SK-N-SH treated with all-trans-retinoic acid at 6 μM for 48 hours (cell line): ENCODE results near the gene COX4I1.

ENCODE experiments used
- ARNTL ChIP-seq: fragments of 450-650 bp; formaldehyde crosslinking; IDR thresholded peaks from 2 replicates; pipeline ENCODE4 v1.5.0; 2020; ENCODE audit warnings: low read depth, mild to moderate bottlenecking, moderate library complexity, borderline replicate concordance
- CSDC2 ChIP-seq: fragments of 250-450 bp; sonication (Bioruptor Pico); IDR thresholded peaks from 2 replicates; pipeline ENCODE4 v1.5.0; 2020; ENCODE audit warnings: mild to moderate bottlenecking, moderate library complexity
- PPARA ChIP-seq: fragments of 250-450 bp; sonication (Bioruptor Pico); IDR thresholded peaks from 2 replicates; pipeline ENCODE4 v1.5.0; 2020; ENCODE audit warnings: mild to moderate bottlenecking, borderline replicate concordance
- RARB ChIP-seq: fragments of 250-450 bp; sonication (Bioruptor Pico); IDR thresholded peaks from 2 replicates; pipeline ENCODE4 v1.8.0; 2021; ENCODE audit warnings: mild to moderate bottlenecking, moderate library complexity
- TCF4 ChIP-seq: fragments of 250-450 bp; sonication (Bioruptor Pico); IDR thresholded peaks from 2 replicates; pipeline ENCODE4 v1.8.0; 2021; ENCODE audit warnings: mild to moderate bottlenecking, moderate library complexity, borderline replicate concordance
- ZFP3 ChIP-seq: fragments of 250-450 bp; sonication (Bioruptor Pico); IDR thresholded peaks from 2 replicates; pipeline ENCODE4 v1.5.0; 2020; ENCODE audit warnings: mild to moderate bottlenecking, moderate library complexity
- TF ChIP-seq, protein P1 (sequence below): fragments of 250-450 bp; sonication (Bioruptor Pico); IDR thresholded peaks from 2 replicates; pipeline ENCODE4 v1.8.0; 2020; ENCODE audit warnings: mild to moderate bottlenecking, moderate library complexity, borderline replicate concordance
- TF ChIP-seq, protein P2 (sequence below): fragments of 250-450 bp; sonication (Bioruptor Pico); IDR thresholded peaks from 2 replicates; pipeline ENCODE4 v1.5.1; 2020; ENCODE audit warnings: low read depth, mild to moderate bottlenecking, moderate library complexity
- TF ChIP-seq, protein P3 (sequence below): fragments of 250-450 bp; sonication (Bioruptor Pico); IDR thresholded peaks from 2 replicates; pipeline ENCODE4 v1.5.1; 2021; ENCODE audit warnings: mild to moderate bottlenecking, moderate library complexity

DNA sequence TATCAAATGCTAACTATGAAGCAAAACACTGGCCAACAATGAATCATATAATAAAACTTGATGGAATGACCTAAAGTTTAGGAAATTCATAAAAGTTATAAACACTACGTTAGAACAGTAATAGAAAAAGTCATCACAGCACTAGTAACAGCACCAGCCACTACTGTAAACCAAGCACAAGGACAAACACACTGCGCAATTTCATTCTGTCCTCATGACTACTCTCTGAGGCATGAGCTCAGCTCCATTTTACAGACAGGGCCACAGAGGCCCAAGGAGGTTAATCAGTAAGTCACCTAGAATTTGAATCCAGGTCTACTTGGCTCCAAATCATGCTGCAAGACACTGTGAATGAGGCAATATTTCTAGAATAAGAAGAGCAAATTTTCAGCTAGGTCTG is 13.6 kb upstream of the COX4I1 start:
- TF ChIP-seq, protein P1, sequence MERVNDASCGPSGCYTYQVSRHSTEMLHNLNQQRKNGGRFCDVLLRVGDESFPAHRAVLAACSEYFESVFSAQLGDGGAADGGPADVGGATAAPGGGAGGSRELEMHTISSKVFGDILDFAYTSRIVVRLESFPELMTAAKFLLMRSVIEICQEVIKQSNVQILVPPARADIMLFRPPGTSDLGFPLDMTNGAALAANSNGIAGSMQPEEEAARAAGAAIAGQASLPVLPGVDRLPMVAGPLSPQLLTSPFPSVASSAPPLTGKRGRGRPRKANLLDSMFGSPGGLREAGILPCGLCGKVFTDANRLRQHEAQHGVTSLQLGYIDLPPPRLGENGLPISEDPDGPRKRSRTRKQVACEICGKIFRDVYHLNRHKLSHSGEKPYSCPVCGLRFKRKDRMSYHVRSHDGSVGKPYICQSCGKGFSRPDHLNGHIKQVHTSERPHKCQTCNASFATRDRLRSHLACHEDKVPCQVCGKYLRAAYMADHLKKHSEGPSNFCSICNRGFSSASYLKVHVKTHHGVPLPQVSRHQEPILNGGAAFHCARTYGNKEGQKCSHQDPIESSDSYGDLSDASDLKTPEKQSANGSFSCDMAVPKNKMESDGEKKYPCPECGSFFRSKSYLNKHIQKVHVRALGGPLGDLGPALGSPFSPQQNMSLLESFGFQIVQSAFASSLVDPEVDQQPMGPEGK (CRISPR knock-in tag) = no peak
- TF ChIP-seq RARB = no peak
- no peak for TF ChIP-seq ZFP3 (CRISPR knock-in tag)
- TF ChIP-seq, protein P2, sequence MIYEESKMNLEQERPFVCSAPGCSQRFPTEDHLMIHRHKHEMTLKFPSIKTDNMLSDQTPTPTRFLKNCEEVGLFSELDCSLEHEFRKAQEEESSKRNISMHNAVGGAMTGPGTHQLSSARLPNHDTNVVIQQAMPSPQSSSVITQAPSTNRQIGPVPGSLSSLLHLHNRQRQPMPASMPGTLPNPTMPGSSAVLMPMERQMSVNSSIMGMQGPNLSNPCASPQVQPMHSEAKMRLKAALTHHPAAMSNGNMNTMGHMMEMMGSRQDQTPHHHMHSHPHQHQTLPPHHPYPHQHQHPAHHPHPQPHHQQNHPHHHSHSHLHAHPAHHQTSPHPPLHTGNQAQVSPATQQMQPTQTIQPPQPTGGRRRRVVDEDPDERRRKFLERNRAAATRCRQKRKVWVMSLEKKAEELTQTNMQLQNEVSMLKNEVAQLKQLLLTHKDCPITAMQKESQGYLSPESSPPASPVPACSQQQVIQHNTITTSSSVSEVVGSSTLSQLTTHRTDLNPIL (CRISPR knock-in tag) = no peak
- no peak for TF ChIP-seq ARNTL (CRISPR knock-in tag)
- TF ChIP-seq PPARA (CRISPR knock-in tag) = no peak
- TF ChIP-seq, protein P3, sequence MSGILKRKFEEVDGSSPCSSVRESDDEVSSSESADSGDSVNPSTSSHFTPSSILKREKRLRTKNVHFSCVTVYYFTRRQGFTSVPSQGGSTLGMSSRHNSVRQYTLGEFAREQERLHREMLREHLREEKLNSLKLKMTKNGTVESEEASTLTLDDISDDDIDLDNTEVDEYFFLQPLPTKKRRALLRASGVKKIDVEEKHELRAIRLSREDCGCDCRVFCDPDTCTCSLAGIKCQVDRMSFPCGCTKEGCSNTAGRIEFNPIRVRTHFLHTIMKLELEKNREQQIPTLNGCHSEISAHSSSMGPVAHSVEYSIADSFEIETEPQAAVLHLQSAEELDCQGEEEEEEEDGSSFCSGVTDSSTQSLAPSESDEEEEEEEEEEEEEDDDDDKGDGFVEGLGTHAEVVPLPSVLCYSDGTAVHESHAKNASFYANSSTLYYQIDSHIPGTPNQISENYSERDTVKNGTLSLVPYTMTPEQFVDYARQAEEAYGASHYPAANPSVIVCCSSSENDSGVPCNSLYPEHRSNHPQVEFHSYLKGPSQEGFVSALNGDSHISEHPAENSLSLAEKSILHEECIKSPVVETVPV (CRISPR knock-in tag) = no peak
- no peak for TF ChIP-seq TCF4
- TF ChIP-seq CSDC2 = no peak
